DMS153 treated with DMSO at 0.1 percent for 48 hours (cell line): ENCODE measurements around the gene STAMBP.
A peak's percentile ranks its signal among the peaks of the same experiment; 100 is the strongest.
"Not testable (repeated sequence)": the region's sequence is repeated elsewhere in the genome, so short reads cannot be mapped to it uniquely, and the experiment has no call there.

Source experiments
- DNase-seq: peaks from one replicate; lab custom pipeline; 2025; ENCODE audit not compliant: unreplicated experiment; lab: John Stamatoyannopoulos, UW

The STAMBP gene

DNA sequence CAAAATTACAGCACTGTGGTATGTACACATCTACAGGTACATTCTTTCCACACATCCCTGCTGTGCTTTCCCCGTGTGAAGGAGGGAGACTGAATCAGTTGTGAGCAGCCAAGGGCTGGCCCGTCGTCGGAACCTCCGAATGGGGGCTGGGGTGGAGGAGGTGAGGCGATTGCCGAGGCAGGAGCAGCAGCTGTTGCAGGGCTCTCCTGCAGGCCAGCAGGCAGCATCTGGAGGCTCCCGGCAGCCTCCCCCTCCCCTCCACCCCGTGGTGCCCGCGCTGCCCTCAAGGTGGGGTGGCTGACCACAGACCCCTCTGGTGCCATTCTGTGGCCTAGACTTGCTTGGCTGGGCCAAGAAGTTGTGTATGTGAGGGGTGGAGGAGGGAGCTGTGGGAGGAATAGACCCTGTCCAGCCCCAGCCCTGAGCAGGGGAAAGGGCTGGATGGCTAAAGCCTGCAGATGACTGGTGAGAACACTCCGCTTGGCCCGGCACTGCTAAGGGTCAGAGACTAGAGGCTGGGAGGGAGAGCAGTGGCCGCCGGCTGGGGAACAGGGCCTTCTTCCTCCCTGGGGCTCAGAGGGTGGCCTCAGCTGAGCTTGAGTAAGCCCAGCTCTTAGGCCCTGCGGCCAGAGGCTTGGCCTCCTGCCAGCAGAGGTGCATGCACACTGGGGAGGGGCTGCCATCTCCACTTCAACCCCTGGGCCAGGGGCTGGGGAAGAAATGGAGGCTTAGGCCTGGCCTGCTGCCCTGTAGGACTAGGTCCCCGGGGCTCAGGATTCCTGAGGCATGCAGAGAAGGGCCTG lies 7.6 kb downstream of the STAMBP start:
- no peak for DNase-seq

DNA sequence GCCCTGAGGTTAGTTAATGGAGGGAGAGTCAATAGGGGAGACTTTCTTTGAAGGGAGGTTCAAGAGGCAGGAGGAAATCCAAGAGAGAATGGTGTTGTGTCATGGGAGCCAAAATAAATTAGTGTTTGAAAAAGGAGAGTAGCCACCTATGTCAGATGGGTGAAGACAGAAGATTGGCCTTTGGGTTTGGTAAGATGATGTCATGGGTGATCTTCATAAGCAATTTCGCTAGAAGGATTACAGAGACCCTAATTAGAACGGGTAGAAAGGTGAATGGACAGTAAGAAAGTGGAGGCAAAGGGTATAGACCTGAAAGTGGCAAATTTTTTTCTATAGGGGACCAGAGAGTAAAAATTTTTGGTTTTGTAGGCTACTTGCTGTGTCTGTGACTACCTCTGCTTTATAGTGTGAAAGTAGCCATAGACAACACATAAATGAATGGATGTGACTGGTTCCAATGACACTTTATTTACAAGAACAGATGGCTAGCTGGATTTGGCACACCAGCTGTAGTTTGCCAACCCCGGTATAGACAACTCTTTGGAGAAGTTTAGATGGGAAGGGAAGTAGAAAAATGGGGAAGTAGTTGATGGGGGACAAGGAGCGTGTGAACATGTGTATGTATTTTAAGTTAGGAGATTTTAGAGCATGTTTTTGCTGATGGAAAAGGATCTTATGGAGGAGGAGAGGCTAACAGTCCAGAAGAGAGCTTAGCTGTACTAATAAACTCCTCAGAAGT lies 9.3 kb downstream of the STAMBP start:
- no peak for DNase-seq

DNA sequence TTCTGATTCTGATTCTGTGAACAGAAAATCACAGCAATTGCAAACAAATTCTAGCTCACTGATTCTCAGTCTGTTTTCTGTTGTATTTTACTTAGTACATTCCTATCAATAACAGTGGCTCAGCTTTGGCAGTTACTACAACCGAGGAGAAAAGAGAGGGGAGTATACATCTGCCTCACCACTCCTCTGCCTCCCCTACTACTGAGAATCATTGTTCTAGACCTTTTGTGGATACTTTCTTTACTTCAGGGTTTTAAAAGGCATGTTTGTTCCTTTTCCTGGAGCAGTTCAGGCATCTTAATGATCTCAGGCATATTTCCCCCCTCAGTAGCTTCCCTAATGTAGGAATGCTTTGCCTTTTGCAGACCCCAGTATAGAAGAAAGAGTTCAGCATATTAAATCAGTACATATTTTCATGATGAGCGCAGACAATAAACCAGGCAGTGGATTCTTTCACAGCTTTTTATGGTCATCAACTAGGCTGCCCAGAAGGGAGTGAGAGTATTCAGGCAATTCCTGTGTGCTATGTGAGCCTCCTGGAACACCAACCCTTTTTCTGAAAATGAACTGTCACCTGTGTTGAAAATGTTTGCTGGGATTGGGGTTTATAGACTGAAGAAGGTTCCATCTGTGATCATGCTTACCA lies 10.3 kb downstream of the STAMBP start:
- no peak for DNase-seq

DNA sequence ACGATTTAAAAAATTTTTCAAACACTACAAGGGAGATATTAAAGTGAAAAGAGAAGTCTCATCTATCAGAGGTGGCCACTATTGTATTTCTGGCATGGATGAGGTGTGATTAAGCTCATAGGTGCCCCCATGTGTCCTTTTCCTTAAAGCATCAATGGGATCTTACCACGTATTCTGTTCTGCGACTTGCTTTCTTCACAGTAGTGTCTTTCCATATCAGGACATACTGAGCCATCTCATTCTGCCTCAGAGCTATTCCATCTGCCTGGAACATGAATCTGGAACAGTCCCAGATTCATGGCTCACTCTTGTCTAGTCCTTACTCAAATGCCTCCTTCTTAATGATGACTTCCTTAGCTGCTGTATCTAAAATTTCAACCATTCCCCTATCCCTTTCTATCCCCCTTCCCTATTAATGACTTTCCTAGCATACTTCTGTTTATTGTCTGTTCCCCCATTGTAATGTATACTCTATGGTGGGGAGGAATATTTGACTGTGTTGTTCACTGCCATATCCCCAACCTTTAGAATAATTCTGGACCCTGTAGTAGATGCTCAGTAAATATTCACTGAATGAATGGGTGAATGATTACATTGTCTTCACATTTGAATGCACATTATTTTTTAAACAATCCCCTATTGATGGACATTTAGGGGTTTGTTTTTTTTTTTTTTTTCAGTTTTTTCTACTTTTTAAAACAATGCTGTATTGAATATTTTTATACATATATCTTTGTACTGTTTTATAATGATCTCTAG lies 11.1 kb downstream of the STAMBP start:
- no peak for DNase-seq

DNA sequence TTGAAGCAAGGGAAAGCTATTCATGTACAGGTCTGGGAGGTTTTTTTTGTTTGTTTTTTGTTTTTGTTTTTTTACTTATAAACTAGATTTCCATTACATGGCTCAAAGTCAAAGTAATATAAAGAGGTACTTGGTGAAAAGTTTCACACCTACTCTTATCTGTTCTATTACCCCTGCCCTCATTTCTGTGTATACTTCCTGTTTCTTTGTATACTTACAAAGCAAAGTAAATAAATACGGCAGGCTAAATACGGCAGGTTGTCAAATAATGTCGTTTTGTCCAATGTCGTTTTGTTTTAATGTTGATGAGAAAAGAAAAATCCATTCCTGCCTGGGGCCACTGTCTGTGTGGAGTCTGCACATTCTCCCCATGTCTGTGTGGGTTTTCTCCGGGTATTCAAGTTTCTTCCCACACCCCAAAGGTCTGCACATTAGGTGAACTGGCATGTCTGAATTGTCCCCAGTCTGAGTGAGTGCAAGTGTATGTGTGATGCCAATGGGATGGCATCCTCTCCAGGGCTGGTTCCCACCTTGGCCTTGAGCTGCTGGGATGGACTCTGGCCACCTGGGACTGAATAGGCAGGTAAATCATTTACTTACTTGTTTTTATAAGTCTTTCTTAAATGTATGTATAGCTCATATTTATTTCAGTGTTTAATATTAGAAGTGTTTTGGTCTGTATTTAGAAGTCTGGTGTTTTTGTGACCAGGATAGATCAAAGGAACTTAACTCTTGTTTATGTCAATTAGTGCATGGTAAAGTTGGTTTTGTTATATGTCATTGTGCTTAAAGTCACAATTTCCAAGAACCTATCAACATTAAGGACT lies 13.4 kb downstream of the STAMBP start:
- no peak for DNase-seq

DNA sequence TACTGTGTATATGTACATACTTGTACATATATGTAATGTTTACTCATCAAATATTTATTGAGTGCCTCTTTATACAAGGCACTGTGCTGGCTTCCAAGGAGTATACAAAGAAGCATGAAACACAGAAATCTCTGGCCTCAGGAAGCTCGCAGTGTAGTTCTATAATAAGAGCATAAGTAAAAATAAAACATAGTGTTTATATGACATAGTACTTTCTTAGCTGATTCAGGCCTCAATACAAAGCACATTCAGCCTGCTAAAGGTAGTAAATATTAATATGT lies 13.9 kb downstream of the STAMBP start:
- DNase-seq: no peak

DNA sequence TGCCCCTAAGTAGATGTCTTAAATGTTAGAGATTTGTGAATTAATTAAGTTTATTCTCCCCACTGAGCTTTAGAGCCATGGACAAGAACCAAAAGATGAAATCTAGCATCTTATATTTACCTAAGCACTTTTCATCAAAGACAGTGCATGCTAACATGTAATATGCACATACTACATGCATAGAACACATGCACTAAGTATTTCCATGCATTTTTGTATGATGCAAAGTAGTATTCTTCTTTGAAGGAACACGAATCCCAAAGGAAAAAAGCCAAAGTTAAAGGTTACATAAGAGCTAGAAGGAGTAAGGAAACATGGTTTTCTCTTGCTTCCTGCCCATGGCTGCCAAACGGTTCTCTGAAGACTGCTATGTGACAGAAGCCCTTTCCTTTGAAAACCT lies 15.3 kb downstream of the STAMBP start:
- no peak for DNase-seq

DNA sequence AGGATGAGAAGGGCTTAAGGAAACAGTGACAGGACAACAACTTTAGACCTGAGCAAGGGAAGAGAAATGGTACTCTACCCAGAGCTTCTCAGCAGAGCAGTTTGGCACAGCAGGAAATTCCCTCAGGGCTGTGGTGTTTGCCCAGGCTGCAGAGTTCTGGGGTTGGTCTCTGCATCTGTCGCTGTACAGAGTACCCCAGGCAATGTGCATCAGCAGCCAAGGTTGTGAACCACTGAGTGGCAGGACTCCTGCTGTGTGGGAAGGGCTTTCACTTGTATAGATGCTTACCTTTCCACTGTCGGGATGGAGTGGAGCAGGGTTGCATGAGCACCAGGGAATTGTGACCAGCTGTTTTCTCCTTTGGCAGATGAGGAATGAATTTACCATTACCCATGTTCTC lies 21.2 kb downstream of the STAMBP start:
- no peak for DNase-seq

DNA sequence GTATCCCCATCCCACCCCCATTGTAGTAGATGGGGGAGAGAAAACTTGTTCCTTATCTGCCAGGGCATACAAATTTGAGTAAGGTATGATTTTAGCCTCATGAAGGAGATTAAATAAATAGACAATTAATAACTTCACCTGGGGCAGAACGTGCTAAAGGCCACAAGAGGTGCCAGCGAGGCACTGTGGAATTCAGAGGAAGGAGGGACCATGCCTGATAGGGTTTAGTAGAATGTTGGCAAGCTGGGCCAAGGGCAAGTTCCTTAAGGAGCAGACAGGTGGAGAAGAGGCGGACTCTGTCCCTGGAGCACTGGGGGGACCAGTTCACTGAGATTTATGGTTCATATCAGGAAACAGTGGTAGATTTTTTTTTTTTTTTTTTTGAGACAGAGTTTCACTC lies 22.5 kb downstream of the STAMBP start:
- DNase-seq: no peak

DNA sequence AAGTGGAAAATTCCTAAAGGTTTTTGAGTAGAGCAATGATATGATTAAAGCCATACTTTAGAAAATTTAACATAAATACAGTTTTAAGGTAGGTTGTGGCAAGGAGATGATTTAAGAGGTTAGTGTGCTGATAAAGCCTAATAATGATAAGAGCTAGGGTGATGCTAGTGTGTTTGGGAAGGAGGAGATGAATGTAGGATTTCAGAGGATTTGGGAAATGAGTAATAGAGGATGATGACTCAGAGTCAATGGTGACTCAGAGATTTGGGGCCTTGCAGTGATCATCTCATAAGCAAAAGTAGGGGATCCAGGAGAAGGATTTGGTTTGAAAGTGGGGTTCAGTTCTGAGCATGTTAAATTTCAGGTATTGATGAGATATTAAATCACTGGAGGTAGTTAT lies 23.3 kb downstream of the STAMBP start:
- DNase-seq: no peak

DNA sequence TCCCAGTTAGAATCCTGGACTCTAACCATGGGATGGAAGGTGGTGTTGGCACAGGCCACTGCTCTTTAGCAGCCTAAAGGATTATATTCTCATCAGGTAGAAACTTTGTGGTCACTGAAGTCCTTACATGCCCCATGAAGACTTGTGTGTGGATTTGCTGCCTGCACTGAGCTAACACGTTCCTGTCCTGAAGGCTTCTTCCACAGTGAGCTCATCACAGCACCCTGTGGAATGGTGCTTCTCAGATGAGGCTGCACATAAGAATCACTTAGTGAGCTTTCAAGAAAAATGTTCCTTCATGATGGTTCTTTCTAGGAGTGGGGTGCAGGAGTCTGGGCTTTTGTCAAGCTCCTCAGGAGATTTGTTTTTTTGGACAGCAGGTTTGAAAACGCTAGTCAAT lies 26.8 kb downstream of the STAMBP start:
- DNase-seq: no peak

DNA sequence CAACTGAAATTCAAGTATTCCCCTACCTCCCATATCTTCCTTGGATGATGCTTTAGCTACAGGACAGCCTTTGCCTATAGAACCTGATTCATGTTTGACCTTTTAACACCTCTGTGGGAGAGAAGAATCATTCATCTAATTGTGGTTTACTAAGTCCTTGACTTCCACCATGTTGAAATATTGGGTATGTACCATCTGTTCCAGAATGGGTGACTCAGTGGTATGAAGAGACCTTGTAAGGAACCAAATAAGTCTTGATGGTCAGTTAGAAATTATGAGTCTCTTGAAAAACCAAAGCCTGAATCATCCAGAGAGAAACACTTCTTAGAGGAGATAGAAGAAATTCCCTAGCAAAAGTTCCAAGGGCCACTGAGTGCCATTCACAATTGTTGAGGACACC lies 27.5 kb downstream of the STAMBP start:
- no peak for DNase-seq

DNA sequence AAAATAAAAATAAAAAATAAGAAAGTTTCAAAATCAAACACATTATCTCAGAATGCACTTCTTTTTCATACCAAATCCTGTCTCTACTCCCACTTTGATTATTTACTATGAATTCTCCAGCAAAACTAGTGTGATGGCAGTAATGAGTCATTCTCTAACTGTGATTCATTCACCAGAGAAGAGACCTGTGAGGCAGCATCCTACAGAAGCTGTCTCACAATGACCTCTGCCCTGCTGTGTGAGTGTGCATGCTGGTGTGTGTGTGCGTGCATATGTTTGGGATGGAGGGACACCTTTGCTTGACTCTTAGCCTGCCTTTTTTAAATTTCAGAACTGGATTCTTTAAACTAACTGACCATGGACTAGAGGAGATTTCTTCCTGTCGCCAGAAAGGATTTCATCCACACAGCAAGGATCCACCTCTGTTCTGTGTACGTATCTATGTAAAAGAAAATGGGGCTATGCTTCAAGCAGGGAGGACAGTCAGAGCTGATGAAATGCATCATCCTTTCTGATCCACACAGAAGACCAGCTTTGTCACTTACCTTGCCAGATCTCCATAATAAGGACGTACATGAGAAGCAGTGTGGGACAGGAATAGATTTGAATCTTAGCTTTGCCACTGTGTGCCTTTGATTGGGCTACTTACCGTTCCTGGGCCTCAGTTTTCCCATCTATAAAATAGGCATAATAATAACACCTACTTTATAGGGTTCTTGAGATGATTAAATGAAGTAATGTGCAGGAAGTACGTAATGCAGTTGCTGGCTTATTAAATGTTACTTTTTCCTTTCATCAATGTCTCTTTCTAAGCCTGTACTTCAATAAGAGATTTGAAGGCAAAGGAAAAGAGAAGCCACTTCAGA lies 31.2 kb downstream of the STAMBP start:
- DNase-seq: no peak

DNA sequence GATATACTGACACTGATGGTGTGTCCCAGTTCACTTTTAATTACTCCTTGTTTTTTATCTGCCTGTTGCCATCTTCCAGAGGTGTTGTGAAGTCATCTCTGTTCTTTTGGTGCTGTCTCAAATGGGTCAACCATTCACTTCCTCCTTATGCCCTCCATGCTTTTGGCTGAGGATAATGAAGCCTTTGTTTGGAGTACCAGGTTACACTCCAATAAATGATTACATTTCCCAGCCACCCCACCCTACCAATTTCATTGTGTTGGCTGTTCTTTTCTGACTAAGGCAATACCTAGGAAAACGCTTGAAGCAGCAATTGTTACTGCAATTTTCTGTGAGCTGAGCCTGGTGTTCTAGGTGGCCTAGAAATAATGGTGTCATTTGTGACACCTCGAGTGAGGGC lies 34.2 kb downstream of the STAMBP start:
- no peak for DNase-seq

DNA sequence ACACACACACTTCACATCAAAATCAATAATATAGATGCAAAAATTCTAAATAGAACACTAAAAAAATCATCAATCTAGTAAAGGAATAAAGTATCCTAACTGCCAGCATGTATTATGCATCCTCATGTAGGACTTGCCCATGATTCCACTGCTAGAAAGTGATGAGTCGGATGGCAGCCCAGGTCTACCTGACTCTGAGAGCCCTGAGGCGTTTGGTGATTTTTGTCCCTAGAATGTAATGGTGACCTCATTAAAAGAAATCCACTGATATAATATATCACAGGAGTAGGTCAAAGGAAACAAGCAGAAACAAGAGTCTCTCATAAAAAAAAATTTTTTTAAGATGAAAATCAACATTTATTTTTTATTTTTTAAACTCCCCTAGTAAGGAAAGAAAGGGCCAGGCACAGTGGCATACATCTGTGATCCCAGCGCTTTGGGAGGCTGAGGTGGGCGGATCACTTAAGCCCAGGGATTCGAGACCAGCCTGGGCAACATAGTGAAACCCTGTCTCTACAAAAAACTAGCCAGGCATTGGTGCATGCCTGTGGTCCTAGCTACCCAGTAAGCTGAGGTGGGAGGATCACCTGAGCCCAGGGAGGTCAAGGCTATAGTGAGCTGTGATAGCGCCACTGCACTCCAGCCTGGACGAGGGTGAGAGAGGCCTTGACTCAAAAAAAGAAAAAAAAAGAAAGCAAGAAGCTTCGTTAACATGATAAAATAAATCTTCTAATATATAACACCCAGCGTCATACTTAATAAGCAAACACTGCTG lies 39.6 kb downstream of the STAMBP start:
- DNase-seq: no peak

DNA sequence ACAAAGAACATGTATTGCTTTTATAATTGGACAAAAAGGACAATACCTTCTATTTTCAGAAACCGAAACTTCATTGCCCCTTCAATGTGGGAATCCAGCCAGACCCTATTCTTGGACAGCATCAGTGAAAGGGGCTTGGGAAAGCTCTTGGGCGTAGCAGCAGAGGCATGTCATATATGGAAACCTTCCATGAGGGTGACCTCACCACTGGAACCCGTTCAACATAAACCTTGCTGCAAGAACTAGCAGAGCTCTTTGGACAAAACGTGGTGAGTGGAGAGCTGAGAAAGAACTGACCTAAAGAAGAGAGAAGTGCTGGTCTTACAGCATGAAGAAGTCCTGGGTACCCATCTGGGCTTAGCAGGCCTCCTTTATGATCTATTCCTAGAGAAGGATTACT lies 41.3 kb downstream of the STAMBP start:
- DNase-seq: no peak

DNA sequence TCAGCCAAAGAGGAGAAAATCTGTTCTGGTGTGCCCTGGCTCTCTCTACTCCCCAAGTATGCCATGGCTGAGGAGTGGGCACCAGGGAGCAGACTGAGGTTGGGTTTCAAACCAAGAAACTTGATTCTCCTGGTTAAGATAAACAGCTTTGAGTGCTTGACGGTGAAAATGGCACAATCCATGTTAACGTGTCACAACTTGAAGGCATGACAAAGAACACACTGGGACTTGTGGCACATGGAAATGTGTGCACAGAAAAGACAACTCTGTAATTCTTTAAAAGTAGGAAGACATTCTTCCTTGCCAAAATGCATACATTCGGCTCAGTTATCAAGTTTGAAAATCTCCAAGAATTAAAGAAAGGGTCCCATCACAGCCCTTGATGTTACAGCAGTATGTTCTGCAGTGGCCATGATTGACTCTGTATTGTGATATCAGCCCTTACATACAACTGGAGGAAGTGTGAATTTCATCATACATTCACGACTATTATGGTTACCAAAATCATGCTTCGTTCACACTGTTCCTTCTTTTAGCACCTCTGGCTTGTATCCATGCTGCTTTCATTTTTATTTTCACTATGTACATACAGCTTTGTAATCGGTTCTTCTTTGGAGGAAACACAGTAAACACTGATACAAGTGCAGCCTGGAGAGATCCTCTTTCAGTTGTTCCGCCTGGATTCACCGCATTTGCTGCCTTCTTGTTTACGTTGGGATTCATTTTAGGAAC lies 48.5 kb downstream of the STAMBP start:
- peak; percentile 25 for DNase-seq

DNA sequence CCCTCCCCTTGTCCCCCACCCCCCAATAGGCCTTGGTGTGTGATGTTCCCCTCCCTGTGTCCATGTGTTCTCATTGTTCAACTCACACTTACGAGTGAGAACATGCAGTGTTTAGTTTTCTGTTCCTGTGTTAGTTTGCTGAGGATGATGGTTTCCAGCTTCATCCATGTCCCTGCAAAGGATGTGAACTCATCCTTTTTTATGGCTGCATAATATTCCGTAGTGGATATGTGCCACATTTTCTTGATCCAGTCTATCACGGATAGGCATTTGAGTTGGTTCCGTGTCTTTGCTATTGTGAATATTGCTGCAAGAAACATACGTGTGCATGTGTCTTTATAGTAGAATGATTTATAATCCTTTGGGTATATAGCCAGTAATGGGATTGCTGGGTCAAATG lies 49.2 kb downstream of the STAMBP start:
- not testable (repeated sequence) for DNase-seq
